ENCODE data around the gene EMCN. TPM values are rescaled to one million over a fixed set of nuclear protein-coding genes. Genes with fewer than 3 reads are reported as not detected.

EMCN gene
- total RNA-seq (1 to 10 TPM; 1.5 to 5.6 (median 2.4) TPM), polyA plus RNA-seq (1 to 10 TPM; 2.2 to 4.6 TPM)

DNA sequence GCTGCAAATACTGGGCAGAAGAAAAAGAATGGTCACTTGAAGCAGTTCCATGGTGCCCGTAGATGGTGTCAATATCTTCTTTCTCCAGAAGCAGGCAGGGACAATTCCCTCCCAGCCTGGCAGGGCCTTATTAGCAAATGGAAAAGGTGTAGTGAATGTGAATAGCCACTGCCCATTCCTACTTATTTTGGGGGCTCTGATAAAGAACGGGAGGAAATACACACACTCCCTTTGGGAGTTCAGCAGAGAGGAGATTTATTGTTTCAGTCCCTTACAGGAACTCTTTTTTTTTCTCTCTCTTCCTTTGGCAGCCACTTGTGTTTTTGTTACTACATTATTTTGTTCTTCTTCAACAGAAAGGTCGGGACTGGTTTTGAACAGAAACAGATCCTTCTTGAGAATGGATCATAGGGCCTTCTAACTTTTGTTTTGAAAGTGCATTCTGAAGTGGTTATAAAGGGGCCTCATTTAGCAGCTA lies at the start of gene EMCN:
Gene EMCN, minus strand, starts transcription at position 159 of the 478 bp plus-strand sequence. Its CDS starts 108 bp downstream, at position 51.
- 64 to 72% methylated on average over 3 of the region's 3 CpGs for WGBS, 2 donors
- FAIRE-seq (no peak), DNase-seq (no peak), ATAC-seq (no peak)
- Histone ChIP-seq H3K27me3 (no peaks in the 10 kb centered on the region), H3K36me3 (no peaks in the 10 kb centered on the region), H3K9me3 (no peaks in the 10 kb centered on the region), H3K4me3 (no peak within 1 kb of the TSS), H3K4me1 (no peaks in the 10 kb centered on the region), H3K27ac (no peak within 1 kb of the TSS)
- TF ChIP-seq, protein P1, sequence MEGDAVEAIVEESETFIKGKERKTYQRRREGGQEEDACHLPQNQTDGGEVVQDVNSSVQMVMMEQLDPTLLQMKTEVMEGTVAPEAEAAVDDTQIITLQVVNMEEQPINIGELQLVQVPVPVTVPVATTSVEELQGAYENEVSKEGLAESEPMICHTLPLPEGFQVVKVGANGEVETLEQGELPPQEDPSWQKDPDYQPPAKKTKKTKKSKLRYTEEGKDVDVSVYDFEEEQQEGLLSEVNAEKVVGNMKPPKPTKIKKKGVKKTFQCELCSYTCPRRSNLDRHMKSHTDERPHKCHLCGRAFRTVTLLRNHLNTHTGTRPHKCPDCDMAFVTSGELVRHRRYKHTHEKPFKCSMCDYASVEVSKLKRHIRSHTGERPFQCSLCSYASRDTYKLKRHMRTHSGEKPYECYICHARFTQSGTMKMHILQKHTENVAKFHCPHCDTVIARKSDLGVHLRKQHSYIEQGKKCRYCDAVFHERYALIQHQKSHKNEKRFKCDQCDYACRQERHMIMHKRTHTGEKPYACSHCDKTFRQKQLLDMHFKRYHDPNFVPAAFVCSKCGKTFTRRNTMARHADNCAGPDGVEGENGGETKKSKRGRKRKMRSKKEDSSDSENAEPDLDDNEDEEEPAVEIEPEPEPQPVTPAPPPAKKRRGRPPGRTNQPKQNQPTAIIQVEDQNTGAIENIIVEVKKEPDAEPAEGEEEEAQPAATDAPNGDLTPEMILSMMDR (IDR thresholded peaks at IDR 0.05) = no peak
- intact Hi-C loops (cut with DNase I) = no loop called here

DNA sequence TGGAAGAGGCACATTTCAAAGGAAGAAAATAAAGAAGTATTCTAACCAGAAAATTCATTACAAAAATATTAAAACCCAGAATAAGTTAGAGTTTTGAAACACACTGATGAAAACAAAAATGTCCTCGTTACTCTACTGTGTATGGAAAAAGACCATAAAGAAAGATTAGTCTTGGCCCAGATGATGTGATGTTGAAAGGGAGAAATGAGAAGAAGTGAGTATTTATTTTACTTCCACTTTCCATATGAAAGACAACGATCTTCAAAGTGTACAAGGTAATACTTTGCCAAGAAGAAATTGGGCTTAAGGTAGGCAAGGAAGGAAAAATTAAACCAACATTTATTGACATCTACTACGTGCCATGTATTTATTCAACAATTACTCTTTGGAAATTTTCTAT lies 48.6 kb upstream of the EMCN start:
- H3K4me3 ChIP-seq = no peak overlapping the region
- intact Hi-C loops (cut with DNase I) = no loop called here
- TF ChIP-seq, protein P1 (IDR thresholded peaks at IDR 0.05) = no peak
- H3K9me3 ChIP-seq = no peaks in the 10 kb centered on the region
- no peaks in the 10 kb centered on the region for H3K36me3 ChIP-seq
- H3K27me3 ChIP-seq = no peaks in the 10 kb centered on the region
- no peak overlapping the region for H3K27ac ChIP-seq
- ATAC-seq = no peak
- no peak for FAIRE-seq
- H3K4me1 ChIP-seq = no peaks in the 10 kb centered on the region
- WGBS, 2 donors = 80 to 81% methylated on average over 3 of the region's 3 CpGs
- DNase-seq = no peak

DNA sequence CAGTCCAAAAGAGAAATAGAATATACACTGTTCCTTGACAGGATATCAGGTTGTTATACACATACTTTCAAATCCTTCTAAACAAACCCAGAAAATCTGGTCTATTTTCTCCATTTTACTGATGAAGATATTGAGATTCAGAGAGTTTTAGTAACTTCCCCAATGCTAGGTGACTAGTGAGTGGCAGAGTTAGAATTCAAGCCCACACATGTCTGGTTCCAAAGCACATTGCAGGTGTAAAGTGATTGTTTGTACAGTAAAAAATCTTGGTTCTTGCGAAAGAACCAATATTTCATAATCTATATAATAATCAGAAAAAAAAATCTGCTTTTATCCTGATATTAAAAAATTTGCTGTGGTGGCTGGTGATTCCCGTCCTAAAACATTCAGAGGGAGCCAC lies 39.5 kb upstream of the EMCN start:
- Histone ChIP-seq H3K36me3 (no peaks in the 10 kb centered on the region), H3K4me1 (no peaks in the 10 kb centered on the region), H3K9me3 (no peaks in the 10 kb centered on the region), H3K4me3 (no peak overlapping the region), H3K27ac (no peak overlapping the region), H3K27me3 (peaks cover 0 to 3% (median 0%) of the 10 kb centered on the region in 4 donors)
- FAIRE-seq (no peak), DNase-seq (no peak), ATAC-seq (no peak)
- TF ChIP-seq, protein P1 (IDR thresholded peaks at IDR 0.05) = no peak
- intact Hi-C loops (cut with DNase I) = no loop called here
- 81% methylated on average over 2 of the region's 2 CpGs for WGBS, 2 donors

DNA sequence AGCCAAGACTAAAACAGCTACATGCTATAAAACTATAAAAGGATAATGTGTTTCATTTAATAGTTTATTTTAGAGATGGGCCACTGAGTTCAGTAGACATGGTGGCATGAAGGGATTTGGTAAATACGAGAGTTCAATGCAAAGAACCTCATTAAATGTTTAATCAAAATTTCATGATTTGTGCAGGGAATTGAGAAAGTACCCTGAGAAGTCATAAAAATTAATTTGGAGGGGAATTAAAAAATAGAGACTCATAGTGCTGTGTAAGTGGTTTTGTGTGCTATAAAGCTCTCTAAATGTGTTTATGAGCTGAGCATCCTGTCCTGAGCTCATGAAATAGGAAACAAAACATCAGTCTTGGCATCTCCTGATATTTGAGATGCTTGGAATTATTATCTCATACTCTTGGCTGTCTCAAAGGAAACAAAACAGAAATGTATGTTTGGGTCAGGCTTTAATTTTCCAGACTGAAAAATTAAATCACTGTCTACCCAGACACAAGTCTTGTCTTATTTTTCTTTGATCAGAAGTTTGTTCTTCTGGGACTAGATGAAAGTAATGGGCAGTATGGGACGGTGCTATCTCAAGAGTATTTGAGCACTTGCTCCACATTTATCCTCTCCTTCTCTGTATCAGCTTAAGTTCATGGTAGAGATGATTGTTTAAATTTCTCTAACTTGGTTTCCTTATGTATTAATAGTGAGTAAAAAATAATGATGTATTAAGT lies 38.0 kb upstream of the EMCN start:
- H3K36me3 ChIP-seq = no peaks in the 10 kb centered on the region
- DNase-seq = no peak
- intact Hi-C loops (cut with DNase I) = no loop called here
- H3K27me3 ChIP-seq = peaks cover 0 to 3% (median 0%) of the 10 kb centered on the region in 4 donors
- no peaks in the 10 kb centered on the region for H3K9me3 ChIP-seq
- H3K4me1 ChIP-seq = no peaks in the 10 kb centered on the region
- no peak overlapping the region for H3K4me3 ChIP-seq
- no peak for FAIRE-seq
- no peak for ATAC-seq
- WGBS, 2 donors = 83 to 85% methylated on average over 2 of the region's 2 CpGs
- no peak overlapping the region for H3K27ac ChIP-seq
- TF ChIP-seq, protein P1 (IDR thresholded peaks at IDR 0.05) = no peak

DNA sequence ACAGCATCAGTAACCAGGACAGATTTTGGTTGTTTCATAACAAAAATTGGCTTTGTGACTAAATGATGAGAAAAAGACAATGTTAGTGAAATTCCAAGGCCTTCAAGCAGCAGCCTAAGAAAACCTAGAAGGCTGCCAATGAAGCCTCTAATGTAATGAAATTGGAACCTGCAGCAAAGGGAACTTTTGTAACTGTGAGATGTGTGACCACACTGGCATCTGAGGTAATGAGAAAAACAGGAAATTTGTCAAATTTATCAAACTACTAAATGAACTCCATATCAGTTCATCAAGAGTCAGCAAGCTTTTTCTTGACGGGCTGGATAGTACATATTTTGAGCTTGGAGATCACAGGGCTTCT lies 30.4 kb upstream of the EMCN start:
- Histone ChIP-seq H3K4me1 (no peaks in the 10 kb centered on the region), H3K36me3 (no peaks in the 10 kb centered on the region), H3K27me3 (peaks cover 0 to 3% (median 0%) of the 10 kb centered on the region in 4 donors), H3K27ac (no peak overlapping the region), H3K9me3 (no peaks in the 10 kb centered on the region), H3K4me3 (no peak overlapping the region)
- TF ChIP-seq, protein P1 (IDR thresholded peaks at IDR 0.05) = no peak
- intact Hi-C loops (cut with DNase I) = no loop called here
- 47 to 61% methylated on average over 1 of the region's 1 CpG for WGBS, 2 donors
- no peak for FAIRE-seq
- no peak for ATAC-seq
- no peak for DNase-seq
